K562 (cell line): Measurements from ENCODE around the gene ANGEL2. TPM values are rescaled to one million over a fixed set of nuclear protein-coding genes. Genes with fewer than 3 reads are reported as not detected.
A peak's percentile ranks its signal among the peaks of the same experiment; 100 is the strongest.

Source experiments
- ARID2 ChIP-seq: fragments of 450-650 bp; IDR thresholded peaks from 2 replicates; pipeline ENCODE4 v1.6.1; 2017; ENCODE audit warnings: antibody characterized with exemption, mild to moderate bottlenecking
- ARNT ChIP-seq, 2 experiments: fragments of 450-650 bp; IDR thresholded peaks; 2 replicates each; pipeline ENCODE4 v1.6.1; 2016; ENCODE audit warnings: mild to moderate bottlenecking in 1 of 2
- LARP7 ChIP-seq: fragments of 450-650 bp; IDR thresholded peaks from 2 replicates; pipeline ENCODE4 v1.6.1; 2016
- MTA1 ChIP-seq: fragments of 450-650 bp; IDR thresholded peaks from 2 replicates; pipeline ENCODE4 v1.6.1; 2017; ENCODE audit warnings: borderline replicate concordance
- NFATC3 ChIP-seq: fragments of 450-650 bp; IDR thresholded peaks from 2 replicates; pipeline ENCODE4 v1.6.1; 2017; ENCODE audit warnings: mild to moderate bottlenecking
- NRF1 ChIP-seq, 2 experiments: fragments of 450-650 bp; IDR thresholded peaks in 1 of 2; conservative IDR thresholded peaks in 1 of 2; 2 replicates each; pipeline ENCODE4 v1.6.1; 2014; ENCODE audit warnings: mild to moderate bottlenecking in 2 of 2
- SMARCE1 ChIP-seq: fragments of 450-650 bp; IDR thresholded peaks from 2 replicates; pipeline ENCODE4 v1.7.1; 2016; ENCODE audit warnings: mild to moderate bottlenecking
- SMC3 ChIP-seq: conservative IDR thresholded peaks from 2 replicates; pipeline ENCODE4 v1.6.1; 2011; ENCODE audit warnings: low read depth, low read length, improper control_type of control experiment; ENCODE audit not compliant: insufficient read depth
- XRCC5 ChIP-seq: fragments of 200-400 bp; formaldehyde crosslinking; IDR thresholded peaks from 2 replicates; pipeline ENCODE4 v1.6.1; 2017; ENCODE audit warnings: low read depth, mild to moderate bottlenecking, low read length
- ZNF232 ChIP-seq: sonication (generic); formaldehyde crosslinking; IDR thresholded peaks from 2 replicates; pipeline ENCODE4 v1.8.0; 2022; ENCODE audit warnings: mild to moderate bottlenecking, missing genetic modification reagents
- ZNF316 ChIP-seq: fragments of 450-650 bp; IDR thresholded peaks from 2 replicates; pipeline ENCODE4 v1.6.1; 2016
- polyA plus RNA-seq, 8 experiments: library from polyadenylated mRNA; depleted of rRNA in 4 of 8; stranded (reverse) in 5 of 8; unstranded in 3 of 8; fragments of >200 nt; fragmentation: Nextera tagmentation in 2 of 8; fragmentation: Illumina TruSeq in 1 of 8; extraction: Ambion mirVana in 2 of 8; extraction: Trizol in 1 of 8; gene quantifications; 2 replicates each; pipeline versions ENCODE4 v1.2.1 to v1.2.3, GENCODE V29; 2011 to 2014; ENCODE audit warnings: inconsistent platforms in 1 of 8, missing spikeins in 1 of 8
- total RNA-seq, 7 experiments: library from RNA; depleted of rRNA in 6 of 7; stranded (reverse); fragments of >200 nt in 6 of 7; fragmentation: Illumina TruSeq in 2 of 7; extraction: Trizol in 2 of 7; gene quantifications; 2 replicates each; pipeline versions ENCODE4 v1.2.1 to v1.2.3, GENCODE V29; 2011 to 2021; ENCODE audit warnings: low replicate concordance in 1 of 7
- TF ChIP-seq, protein P1 (sequence below): IDR thresholded peaks from 2 replicates; pipeline ENCODE4 v1.6.1; 2011; ENCODE audit warnings: borderline replicate concordance, low read depth, mild to moderate bottlenecking, moderate library complexity, low read length; ENCODE audit not compliant: insufficient read depth, poor library complexity, severe bottlenecking

The ANGEL2 gene
- total and polyA plus RNA-seq, 9 of the 15 experiments (the other 6 are each of a cell fraction or from before 2014, with no cell fraction given) = 6.8 to 34.6 (median 26.2) TPM

DNA sequence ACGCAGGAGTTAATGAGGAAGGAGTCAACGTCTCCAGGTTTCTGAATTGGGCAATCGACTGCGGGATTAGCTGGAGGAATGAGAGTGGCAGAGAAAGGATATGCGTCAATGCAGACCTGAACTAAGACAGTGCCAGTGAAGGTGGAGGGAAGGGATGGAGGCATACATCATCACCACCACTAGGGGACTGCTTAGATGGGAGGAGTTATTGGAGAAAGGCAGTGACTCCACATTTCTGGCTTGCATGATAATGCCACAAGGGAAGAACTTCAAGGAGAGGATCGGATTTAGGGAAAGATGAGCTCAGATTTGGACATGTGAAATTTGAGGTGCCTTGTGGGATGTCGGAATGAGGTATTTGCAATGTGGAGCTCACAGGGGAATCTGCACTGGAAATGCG, 47.9 kb downstream of the ANGEL2 start (continued):
- TF ChIP-seq, protein P1, sequence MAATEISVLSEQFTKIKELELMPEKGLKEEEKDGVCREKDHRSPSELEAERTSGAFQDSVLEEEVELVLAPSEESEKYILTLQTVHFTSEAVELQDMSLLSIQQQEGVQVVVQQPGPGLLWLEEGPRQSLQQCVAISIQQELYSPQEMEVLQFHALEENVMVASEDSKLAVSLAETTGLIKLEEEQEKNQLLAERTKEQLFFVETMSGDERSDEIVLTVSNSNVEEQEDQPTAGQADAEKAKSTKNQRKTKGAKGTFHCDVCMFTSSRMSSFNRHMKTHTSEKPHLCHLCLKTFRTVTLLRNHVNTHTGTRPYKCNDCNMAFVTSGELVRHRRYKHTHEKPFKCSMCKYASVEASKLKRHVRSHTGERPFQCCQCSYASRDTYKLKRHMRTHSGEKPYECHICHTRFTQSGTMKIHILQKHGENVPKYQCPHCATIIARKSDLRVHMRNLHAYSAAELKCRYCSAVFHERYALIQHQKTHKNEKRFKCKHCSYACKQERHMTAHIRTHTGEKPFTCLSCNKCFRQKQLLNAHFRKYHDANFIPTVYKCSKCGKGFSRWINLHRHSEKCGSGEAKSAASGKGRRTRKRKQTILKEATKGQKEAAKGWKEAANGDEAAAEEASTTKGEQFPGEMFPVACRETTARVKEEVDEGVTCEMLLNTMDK = peak; percentile 52
- TF ChIP-seq MTA1 = 0 out of 2 replicates have a peak, but pooled peaks have one; percentile 12
- no peak for TF ChIP-seq NFATC3
- no peak for TF ChIP-seq ZNF232
- TF ChIP-seq ARID2 = no peak
- 0 out of 2 replicates have a peak, but pooled peaks have one; percentile 34 for TF ChIP-seq SMARCE1
- TF ChIP-seq ARNT (IDR thresholded peaks at IDR 0.05) = peak in 1 of 2 experiments; percentile 63; a peak in 1 of 4 replicates
- TF ChIP-seq LARP7 = peak; percentile 72; the same call in 1 of the 2 replicates
- 0 out of 2 replicates have a peak, but pooled peaks have one; percentile 28 for TF ChIP-seq SMC3
- TF ChIP-seq NRF1 (conservative IDR thresholded peaks at IDR 0.05 in 1 of 2, IDR thresholded peaks at IDR 0.05 in 1 of 2) = no peak
- 0 out of 2 replicates have a peak, but pooled peaks have one; percentile 69 for TF ChIP-seq XRCC5
- peak; percentile 76 for TF ChIP-seq ZNF316
